ENCODE measurements around the gene NECAB2. TPM values are rescaled to one million over a fixed set of nuclear protein-coding genes. Genes with fewer than 3 reads are reported as not detected.

Gene NECAB2
- total RNA-seq, 4 donors from 2014 or later = 0.90 TPM; not detected in 3

DNA sequence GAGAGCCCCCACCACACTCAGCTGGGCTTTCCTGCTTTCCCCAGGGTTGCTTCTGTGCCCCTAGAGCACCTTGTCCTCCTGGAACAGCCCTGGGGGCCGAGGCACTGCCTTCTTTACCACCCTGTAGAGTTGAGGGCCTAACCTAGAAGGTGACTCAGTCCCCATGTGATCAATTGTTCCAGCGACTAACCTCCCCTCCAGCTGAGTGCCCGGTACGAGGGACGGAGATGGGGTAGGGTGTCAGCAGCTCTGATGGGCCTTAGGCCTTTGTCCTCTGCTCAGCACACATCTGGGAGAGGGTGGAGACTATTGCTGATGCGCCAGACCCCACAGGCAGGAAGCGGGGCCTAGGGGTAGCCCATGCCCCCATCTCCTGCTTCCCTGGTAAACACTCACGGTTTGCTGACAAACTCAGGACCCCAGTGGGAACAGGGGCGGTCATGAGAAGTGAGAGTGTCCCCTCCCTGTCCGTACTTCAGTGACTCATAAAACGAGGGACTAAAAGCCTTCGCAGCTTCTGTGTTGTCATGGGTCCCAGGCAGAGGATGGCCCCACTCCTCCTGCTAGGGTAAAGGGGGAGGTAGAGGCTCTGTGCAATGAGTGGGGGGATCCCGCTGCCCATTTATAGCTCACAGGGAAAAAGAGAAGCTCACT, 33.1 kb downstream of the NECAB2 start:
- no peaks in the 10 kb centered on the region for H3K4me1 ChIP-seq
- no peak overlapping the region for H3K27ac ChIP-seq
- no peaks in the 10 kb centered on the region for H3K9me3 ChIP-seq
- no peaks in the 10 kb centered on the region for H3K36me3 ChIP-seq
- no peak overlapping the region for H3K4me3 ChIP-seq
- TF ChIP-seq EP300 (IDR thresholded peaks at IDR 0.05) = no peak
- no peak for TF ChIP-seq POLR2A (IDR thresholded peaks at IDR 0.05)
- TF ChIP-seq, protein P1, sequence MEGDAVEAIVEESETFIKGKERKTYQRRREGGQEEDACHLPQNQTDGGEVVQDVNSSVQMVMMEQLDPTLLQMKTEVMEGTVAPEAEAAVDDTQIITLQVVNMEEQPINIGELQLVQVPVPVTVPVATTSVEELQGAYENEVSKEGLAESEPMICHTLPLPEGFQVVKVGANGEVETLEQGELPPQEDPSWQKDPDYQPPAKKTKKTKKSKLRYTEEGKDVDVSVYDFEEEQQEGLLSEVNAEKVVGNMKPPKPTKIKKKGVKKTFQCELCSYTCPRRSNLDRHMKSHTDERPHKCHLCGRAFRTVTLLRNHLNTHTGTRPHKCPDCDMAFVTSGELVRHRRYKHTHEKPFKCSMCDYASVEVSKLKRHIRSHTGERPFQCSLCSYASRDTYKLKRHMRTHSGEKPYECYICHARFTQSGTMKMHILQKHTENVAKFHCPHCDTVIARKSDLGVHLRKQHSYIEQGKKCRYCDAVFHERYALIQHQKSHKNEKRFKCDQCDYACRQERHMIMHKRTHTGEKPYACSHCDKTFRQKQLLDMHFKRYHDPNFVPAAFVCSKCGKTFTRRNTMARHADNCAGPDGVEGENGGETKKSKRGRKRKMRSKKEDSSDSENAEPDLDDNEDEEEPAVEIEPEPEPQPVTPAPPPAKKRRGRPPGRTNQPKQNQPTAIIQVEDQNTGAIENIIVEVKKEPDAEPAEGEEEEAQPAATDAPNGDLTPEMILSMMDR (IDR thresholded peaks at IDR 0.05) = no peak
- DNase-seq (ENCODE audit: low spot score in 2 of 2) = no peak
- WGBS, 2 donors = 76 to 80% methylated on average over 13 of the region's 13 CpGs
- peaks cover 0 to 20% of the 10 kb centered on the region in 2 donors for H3K27me3 ChIP-seq

DNA sequence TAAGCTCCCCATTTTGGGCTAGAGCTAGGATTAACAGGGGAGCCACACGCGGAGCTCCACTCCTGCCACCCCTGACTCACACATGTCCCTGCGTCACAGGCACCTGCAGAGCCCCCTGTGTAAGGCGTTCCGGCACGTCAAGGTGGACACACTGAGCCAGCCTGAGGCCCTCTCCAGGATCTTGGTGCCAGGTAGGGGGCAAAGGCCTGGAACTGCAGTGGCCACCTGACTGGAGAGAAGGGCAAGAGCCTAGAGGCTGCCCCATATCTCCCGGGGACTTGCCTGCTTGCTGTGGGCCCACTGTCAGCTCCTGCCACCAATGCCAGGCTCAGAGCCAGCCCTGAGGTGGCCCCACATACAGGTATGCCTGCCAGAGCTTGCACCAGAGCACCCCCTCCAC, 33.7 kb downstream of the NECAB2 start:
- no peak overlapping the region for H3K4me3 ChIP-seq
- H3K27ac ChIP-seq = no peak overlapping the region
- H3K36me3 ChIP-seq = no peaks in the 10 kb centered on the region
- no peaks in the 10 kb centered on the region for H3K9me3 ChIP-seq
- DNase-seq (ENCODE audit: low spot score in 2 of 2) = no peak
- H3K27me3 ChIP-seq = peaks cover 0 to 14% of the 10 kb centered on the region in 2 donors
- H3K4me1 ChIP-seq = no peaks in the 10 kb centered on the region
- TF ChIP-seq, protein P1 (IDR thresholded peaks at IDR 0.05) = no peak
- TF ChIP-seq POLR2A (IDR thresholded peaks at IDR 0.05) (no peak), EP300 (IDR thresholded peaks at IDR 0.05) (no peak)
- 84 to 94% methylated on average over 6 to 7 of the region's 7 CpGs for WGBS, 2 donors

DNA sequence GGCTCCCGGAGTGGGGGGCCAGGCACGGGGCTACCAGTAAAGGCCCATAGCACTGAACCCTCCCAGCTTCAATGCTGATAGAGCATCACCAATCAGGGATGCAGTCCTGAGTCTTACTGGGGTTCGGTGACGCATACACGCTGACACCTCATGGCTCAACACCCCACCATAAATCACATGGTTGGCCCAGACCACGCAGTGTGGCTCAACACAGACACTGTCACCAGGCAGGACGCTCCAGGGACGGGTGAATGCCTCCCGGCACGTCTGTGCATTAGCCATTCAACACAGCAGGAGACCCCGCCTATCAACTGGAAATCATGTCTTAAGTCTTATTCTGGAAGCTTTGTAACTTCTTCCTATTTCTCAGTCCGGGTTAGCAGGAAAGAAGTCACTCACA, 35.0 kb downstream of the NECAB2 start:
- no peaks in the 10 kb centered on the region for H3K9me3 ChIP-seq
- H3K4me3 ChIP-seq = no peak overlapping the region
- 79 to 84% methylated on average over 10 to 12 of the region's 12 CpGs for WGBS, 2 donors
- H3K27me3 ChIP-seq = peaks cover 0 to 5% of the 10 kb centered on the region in 2 donors
- H3K36me3 ChIP-seq = no peaks in the 10 kb centered on the region
- H3K27ac ChIP-seq = no peak overlapping the region
- DNase-seq (ENCODE audit: low spot score in 2 of 2) = no peak
- H3K4me1 ChIP-seq = no peaks in the 10 kb centered on the region
- TF ChIP-seq POLR2A (IDR thresholded peaks at IDR 0.05) (no peak), EP300 (IDR thresholded peaks at IDR 0.05) (no peak)
- TF ChIP-seq, protein P1 (IDR thresholded peaks at IDR 0.05) = no peak

DNA sequence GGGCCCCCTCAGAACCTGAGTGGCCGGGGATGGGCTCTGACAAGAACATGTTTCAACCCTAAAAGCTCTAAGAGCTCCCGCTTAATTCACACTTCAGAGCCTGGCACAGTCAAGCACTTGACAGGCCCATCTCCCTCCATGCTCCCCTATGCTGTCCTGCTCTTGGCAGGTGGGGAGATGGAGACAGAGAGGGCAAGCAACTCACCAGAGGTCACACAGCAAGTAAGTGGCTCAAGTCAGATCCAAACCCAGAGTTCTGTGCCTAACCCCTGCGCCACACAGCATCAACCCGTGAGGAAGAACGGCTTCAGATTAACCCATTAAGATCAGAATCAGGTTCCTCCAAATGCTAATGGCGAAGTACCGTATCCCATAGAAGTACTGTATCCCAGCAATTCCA, 36.4 kb downstream of the NECAB2 start:
- no peak for TF ChIP-seq EP300 (IDR thresholded peaks at IDR 0.05)
- no peak for TF ChIP-seq POLR2A (IDR thresholded peaks at IDR 0.05)
- TF ChIP-seq, protein P1 (IDR thresholded peaks at IDR 0.05) = no peak
- H3K9me3 ChIP-seq = peaks cover 0 to 3% (median 0%) of the 10 kb centered on the region in 4 donors
- no peaks in the 10 kb centered on the region for H3K36me3 ChIP-seq
- DNase-seq (ENCODE audit: low spot score in 2 of 2) = no peak
- 70 to 71% methylated on average over 7 of the region's 7 CpGs for WGBS, 2 donors
- H3K27me3 ChIP-seq = peaks cover 0 to 3% of the 10 kb centered on the region in 2 donors
- H3K27ac ChIP-seq = no peak overlapping the region
- H3K4me3 ChIP-seq = no peak overlapping the region
- no peaks in the 10 kb centered on the region for H3K4me1 ChIP-seq

DNA sequence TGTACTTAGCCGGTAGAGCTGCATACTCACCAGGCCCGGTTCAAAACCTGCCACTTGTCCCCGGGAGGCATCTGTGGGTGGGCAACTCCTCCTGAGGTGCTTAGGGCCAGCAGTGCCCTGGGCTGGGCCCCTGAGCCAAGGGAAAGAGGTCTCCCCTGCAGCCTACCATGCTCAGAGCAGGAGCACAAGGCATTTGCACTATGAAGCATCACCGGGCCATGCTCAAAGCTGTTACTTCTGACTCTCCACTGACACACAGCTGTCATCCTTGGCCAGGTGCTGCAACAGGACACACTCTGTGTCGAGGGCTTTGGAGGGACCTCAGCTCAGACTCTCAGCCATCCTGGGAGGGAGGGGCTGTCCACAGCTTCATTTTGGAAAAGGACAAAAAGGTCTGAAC, 37.3 kb downstream of the NECAB2 start:
- Histone ChIP-seq H3K36me3 (no peaks in the 10 kb centered on the region), H3K27ac (no peak overlapping the region), H3K4me1 (no peaks in the 10 kb centered on the region), H3K4me3 (no peak overlapping the region), H3K9me3 (peaks cover 0 to 3% (median 0%) of the 10 kb centered on the region in 4 donors), H3K27me3 (peaks cover 0 to 3% of the 10 kb centered on the region in 2 donors)
- 68 to 87% methylated on average over 5 of the region's 5 CpGs for WGBS, 2 donors
- DNase-seq (ENCODE audit: low spot score in 2 of 2) = no peak
- TF ChIP-seq EP300 (IDR thresholded peaks at IDR 0.05) (no peak), POLR2A (IDR thresholded peaks at IDR 0.05) (no peak)
- TF ChIP-seq, protein P1 (IDR thresholded peaks at IDR 0.05) = no peak

All from tibial nerve (tissue), 4 donors.